Left hindlimb (tissue), 1 donor: ENCODE data around the gene IQGAP1.

Experiments
- DNase-seq: peaks from one replicate; pipeline ENCODE4 v3.0.0-alpha.2; 2018

The IQGAP1 gene

GRCh38 chr15:90449206-90449735 is 61.2 kb downstream of the IQGAP1 start:
- DNase-seq, result no peak

- DNase-seq, result no peak
Observed at GRCh38 chr15:90451053-90451850, 63.2 kb downstream of the IQGAP1 start.

- DNase-seq, result no peak
Observed at GRCh38 chr15:90456236-90456635, 68.2 kb downstream of the IQGAP1 start.

GRCh38 chr15:90458061-90458460 is 70.0 kb downstream of the IQGAP1 start:
- no peak for DNase-seq

- no peak for DNase-seq
Observed at GRCh38 chr15:90459368-90459767, 71.3 kb downstream of the IQGAP1 start.

GRCh38 chr15:90460142-90460824 is 72.2 kb downstream of the IQGAP1 start:
- no peak for DNase-seq

- no peak for DNase-seq
Observed at GRCh38 chr15:90463381-90463780, 75.3 kb downstream of the IQGAP1 start.

- no peak for DNase-seq
Observed at GRCh38 chr15:90465140-90465929, 77.3 kb downstream of the IQGAP1 start.

GRCh38 chr15:90465930-90466567 is 78.0 kb downstream of the IQGAP1 start:
- DNase-seq, result no peak

- DNase-seq, result no peak
Observed at GRCh38 chr15:90469723-90470122, 81.7 kb downstream of the IQGAP1 start.

GRCh38 chr15:90470453-90470852 is 82.4 kb downstream of the IQGAP1 start:
- DNase-seq, result no peak

GRCh38 chr15:90471126-90471525 is 83.1 kb downstream of the IQGAP1 start:
- DNase-seq, result no peak

GRCh38 chr15:90471769-90472168 is 83.7 kb downstream of the IQGAP1 start:
- DNase-seq, result no peak

GRCh38 chr15:90478846-90479481 is 90.9 kb downstream of the IQGAP1 start:
- DNase-seq, result no peak

- DNase-seq, result no peak
Observed at GRCh38 chr15:90479656-90480055, 91.6 kb downstream of the IQGAP1 start.

GRCh38 chr15:90481023-90481422 is 93.0 kb downstream of the IQGAP1 start:
- DNase-seq, result no peak

GRCh38 chr15:90482124-90483011 is 94.3 kb downstream of the IQGAP1 start:
- peak; percentile 53 for DNase-seq

- no peak for DNase-seq
Observed at GRCh38 chr15:90483012-90483307, 94.9 kb downstream of the IQGAP1 start.

- DNase-seq, result no peak
Observed at GRCh38 chr15:90483637-90484036, 95.6 kb downstream of the IQGAP1 start.

- no peak for DNase-seq
Observed at GRCh38 chr15:90487186-90487585, 99.1 kb downstream of the IQGAP1 start.

- DNase-seq, result no peak
Observed at GRCh38 chr15:90489514-90489913, 101.5 kb downstream of the IQGAP1 start.
